ENCODE results near the gene PTPN14. TPM values are rescaled to one million over a fixed set of nuclear protein-coding genes. Genes with fewer than 3 reads are reported as not detected.
"Not testable (repeated sequence)": the region's sequence is repeated elsewhere in the genome, so short reads cannot be mapped to it uniquely, and the experiment has no call there.

PTPN14 gene
- total and polyA plus RNA-seq, 12 donors, result 5.0 to 71.6 (median 42.3) TPM

DNA sequence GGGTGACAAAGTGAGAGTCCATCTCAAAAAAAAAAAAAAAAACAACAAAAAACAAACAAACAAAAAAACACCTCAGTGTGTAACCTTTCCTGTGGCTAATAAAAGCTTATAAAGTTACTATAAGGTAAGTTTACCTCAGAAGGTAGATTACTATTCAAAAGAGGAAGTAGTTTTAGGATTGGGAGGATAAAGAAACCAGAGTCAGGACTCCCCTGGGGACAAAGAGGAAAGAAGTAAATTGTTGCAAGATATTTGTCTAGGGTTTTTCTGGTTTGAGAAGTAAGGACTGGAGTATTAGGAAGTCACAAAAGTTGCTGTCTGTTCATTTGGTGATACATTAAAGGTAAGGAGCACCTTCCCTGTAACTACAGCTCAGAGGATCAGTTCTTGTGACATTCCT, 27.8 kb upstream of the PTPN14 start:
- Histone ChIP-seq H3K4me1 (no peaks in the 10 kb centered on the region), H3K27me3 (no peaks in the 10 kb centered on the region), H3K4me3 (no peak overlapping the region), H3K27ac (no peak overlapping the region), H3K36me3 (no peaks in the 10 kb centered on the region), H3K9me3 (peaks cover 0 to 23% (median 14%) of the 10 kb centered on the region in 11 donors)
- DNase-seq (no peak), ATAC-seq (no peak)
- no peak for TF ChIP-seq CTCF (IDR thresholded peaks at IDR 0.05)
- intact Hi-C loops (cut with DNase I), result loop anchor here in 1 of 10 donors (10.0 kb wide), 1 partner anchor 194 kb away; no protein-coding TSS in a partner anchor

DNA sequence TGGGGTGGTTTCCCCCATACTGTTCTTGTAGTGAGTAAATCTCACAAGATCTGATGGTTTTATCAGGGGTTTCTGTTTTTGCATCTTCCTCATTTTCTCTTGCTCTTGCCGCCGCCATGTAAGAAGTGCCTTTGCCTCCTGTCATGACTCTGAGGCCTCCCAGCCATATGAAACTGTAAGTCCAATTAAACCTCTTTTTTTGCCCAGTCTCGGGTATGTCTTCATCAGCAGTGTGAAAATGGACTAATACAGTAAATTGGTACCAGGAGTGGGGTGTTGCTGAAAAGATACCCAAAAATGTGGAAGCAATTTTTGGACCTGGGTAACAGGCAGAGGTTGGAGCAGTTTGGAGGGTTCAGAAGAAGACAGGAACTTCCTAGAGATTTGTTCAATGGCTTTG, 24.7 kb upstream of the PTPN14 start:
- not testable (repeated sequence) for ATAC-seq

DNA sequence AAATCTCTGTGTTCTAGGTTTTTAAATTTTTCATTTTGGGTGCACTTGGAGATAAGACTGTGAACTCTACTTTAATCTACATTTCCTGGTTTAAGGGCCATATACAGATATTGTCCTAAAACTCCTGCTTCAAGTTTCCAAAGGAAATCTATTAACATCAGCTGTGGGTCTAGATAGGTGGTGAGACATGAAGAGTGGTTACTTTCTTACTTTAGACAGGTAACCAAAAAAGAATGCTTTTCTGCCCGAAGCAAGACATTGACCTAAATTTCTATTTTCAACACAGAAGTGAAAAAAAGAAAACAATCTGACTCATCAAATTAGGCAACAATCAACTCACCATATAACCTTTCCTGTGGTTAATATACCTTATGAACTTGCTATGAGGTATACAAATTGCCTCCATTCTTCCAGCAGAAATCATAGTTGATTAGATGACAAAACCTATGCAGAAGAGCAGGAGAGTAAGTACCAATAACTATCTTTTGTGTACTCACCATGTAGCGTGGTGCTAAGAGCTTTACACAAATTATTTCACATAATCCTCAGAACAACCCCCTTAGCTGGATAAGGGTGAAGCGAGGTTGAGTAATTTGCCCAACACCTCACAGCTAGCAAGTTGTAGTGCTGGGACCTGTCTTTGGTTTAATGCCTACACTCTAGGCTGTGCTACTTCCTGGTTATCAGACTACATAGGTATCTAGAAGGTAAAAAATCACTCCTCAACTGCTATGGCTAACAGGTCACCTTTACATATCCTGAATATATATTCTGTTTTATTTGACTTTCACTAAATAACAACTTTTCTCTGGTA, 23.4 kb upstream of the PTPN14 start:
- WGBS, 2 donors, result 92 to 97% methylated on average over 3 of the region's 3 CpGs
- no peaks in the 10 kb centered on the region for H3K36me3 ChIP-seq

More for the DNA sequence above, 24.7 kb upstream of the PTPN14 start:
- not testable (repeated sequence) for H3K4me1 ChIP-seq, H3K4me3 ChIP-seq, H3K36me3 ChIP-seq, H3K27me3 ChIP-seq, DNase-seq, H3K27ac ChIP-seq
- H3K9me3 ChIP-seq, result peaks cover 0 to 23% (median 14%) of the 10 kb centered on the region in 11 donors
- intact Hi-C loops (cut with DNase I), result loop anchor here in 1 of 10 donors (10.0 kb wide), 1 partner anchor 191 kb away; no protein-coding TSS in a partner anchor
- WGBS, 2 donors, result 74 to 87% methylated on average over 3 of the region's 3 CpGs

GRCh38 chr1:214573386-214574318, 22.2 kb upstream of the PTPN14 start:
- H3K27ac ChIP-seq, result no peak overlapping the region
- no peaks in the 10 kb centered on the region for H3K36me3 ChIP-seq
- no peaks in the 10 kb centered on the region for H3K4me1 ChIP-seq
- peaks cover 0 to 23% (median 14%) of the 10 kb centered on the region in 11 donors for H3K9me3 ChIP-seq
- intact Hi-C loops (cut with DNase I), result loop anchor here in 1 of 10 donors (10.0 kb wide), 1 partner anchor 189 kb away; no protein-coding TSS in a partner anchor
- H3K27me3 ChIP-seq, result no peaks in the 10 kb centered on the region
- 73 to 82% methylated on average over 11 of the region's 11 CpGs for WGBS, 2 donors
- H3K4me3 ChIP-seq, result no peak overlapping the region
- DNase-seq (no peak), ATAC-seq (no peak)
- no peak for TF ChIP-seq CTCF (IDR thresholded peaks at IDR 0.05)

More for the DNA sequence above, 23.4 kb upstream of the PTPN14 start:
- H3K4me1 ChIP-seq, result no peaks in the 10 kb centered on the region
- H3K27me3 ChIP-seq, result no peaks in the 10 kb centered on the region
- no peak for DNase-seq
- no peak overlapping the region for H3K4me3 ChIP-seq
- ATAC-seq, result no peak
- intact Hi-C loops (cut with DNase I), result loop anchor here in 1 of 10 donors (10.0 kb wide), 1 partner anchor 190 kb away; no protein-coding TSS in a partner anchor
- H3K27ac ChIP-seq, result no peak overlapping the region
- no peak for TF ChIP-seq CTCF (IDR thresholded peaks at IDR 0.05)
- peaks cover 0 to 23% (median 14%) of the 10 kb centered on the region in 11 donors for H3K9me3 ChIP-seq
